ENCODE measurements around the gene TFB2M.

TFB2M gene

DNA sequence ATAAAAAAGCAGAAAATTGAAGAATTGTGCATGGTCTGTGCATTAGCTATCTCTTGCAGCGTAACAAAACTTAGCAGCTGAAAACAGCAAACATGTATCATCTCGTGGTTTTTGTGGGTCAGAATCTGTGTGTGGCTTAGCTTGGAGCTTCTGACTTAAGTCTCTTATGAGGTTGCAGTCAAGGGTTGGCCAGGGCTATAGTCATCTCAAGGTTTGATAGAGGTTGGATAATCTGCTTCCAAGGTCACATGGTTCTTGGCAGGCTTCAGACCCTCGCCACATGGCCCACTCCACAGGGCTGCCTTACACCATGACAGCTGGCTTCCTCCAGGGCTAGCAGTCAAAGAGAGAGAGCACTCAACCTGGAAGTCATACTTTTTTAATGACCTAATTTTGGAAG is 36.1 kb upstream of the TFB2M start:
- H3K27me3 ChIP-seq (ENCODE audit: insufficient read depth, insufficient read length): no peaks in the 10 kb centered on the region
- no peak for DNase-seq (ENCODE audit: low read depth, low spot score)
- no peaks in the 10 kb centered on the region for H3K36me3 ChIP-seq (ENCODE audit: insufficient read depth, insufficient read length, low read length)
- H3K4me1 ChIP-seq (ENCODE audit: insufficient read depth, insufficient read length): no peaks in the 10 kb centered on the region
- no peak overlapping the region for H3K4me3 ChIP-seq (ENCODE audit: insufficient read length, low read depth)
- TF ChIP-seq YY1 (IDR thresholded peaks at IDR 0.05; ENCODE audit: insufficient read depth, insufficient read length) (no peak), ZNF274 (IDR thresholded peaks at IDR 0.05; ENCODE audit: low read depth, low read length) (no peak), SUZ12 (IDR thresholded peaks at IDR 0.05; ENCODE audit: extremely low read depth, insufficient read depth, insufficient read length) (no peak)
- H3K9ac ChIP-seq (ENCODE audit: insufficient read length, low read depth): no peak overlapping the region
- no peaks in the 10 kb centered on the region for H3K9me3 ChIP-seq (ENCODE audit: insufficient read depth, low read length)

DNA sequence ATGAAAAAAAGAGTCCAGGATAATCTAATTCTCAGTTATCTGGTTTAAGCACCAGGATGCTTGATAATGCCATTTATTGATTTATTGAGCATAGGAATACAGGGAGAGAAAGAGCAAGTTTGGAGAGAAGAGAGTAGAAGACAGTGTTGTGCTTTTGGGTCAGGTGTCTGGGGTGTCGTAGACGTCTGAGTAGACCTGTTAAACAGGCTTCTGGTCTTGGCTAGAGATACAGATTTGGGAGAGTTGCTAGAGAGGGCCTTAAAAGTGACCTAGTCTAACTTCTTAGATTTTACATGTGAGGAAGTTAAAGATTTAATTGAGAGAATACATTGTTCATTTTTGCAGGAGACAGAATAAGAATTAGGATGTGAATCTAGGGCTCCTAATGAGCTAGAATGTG is 34.5 kb upstream of the TFB2M start:
- Histone ChIP-seq H3K9me3 (ENCODE audit: insufficient read depth, low read length) (no peaks in the 10 kb centered on the region), H3K4me1 (ENCODE audit: insufficient read depth, insufficient read length) (no peaks in the 10 kb centered on the region)

DNA sequence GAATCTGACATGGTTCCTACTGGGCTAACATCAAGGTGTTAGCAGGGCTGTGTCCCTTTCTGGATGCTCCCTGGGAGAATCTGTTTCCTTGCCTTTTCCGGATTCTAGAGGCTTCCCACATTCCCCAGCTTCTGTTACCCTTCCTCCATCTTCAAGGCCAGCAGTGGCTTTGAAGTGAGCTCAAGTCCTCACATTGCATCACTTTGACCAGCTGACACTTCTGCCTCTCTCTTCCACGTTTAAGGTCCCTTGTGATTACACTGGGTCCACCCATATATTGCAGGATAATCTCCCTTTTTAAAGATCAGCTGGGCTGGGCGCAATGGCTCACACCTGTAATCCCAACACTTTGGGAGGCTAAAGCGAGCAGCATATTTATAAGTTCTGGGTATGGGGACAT is 33.3 kb upstream of the TFB2M start:
- H3K4me1 ChIP-seq (ENCODE audit: insufficient read depth, insufficient read length): no peaks in the 10 kb centered on the region
- H3K4me3 ChIP-seq (ENCODE audit: insufficient read length, low read depth): no peak overlapping the region
- peaks cover 10% of the 10 kb centered on the region for H3K36me3 ChIP-seq (ENCODE audit: insufficient read depth, insufficient read length, low read length)
- TF ChIP-seq ZNF274 (IDR thresholded peaks at IDR 0.05; ENCODE audit: low read depth, low read length) (no peak), SUZ12 (IDR thresholded peaks at IDR 0.05; ENCODE audit: extremely low read depth, insufficient read depth, insufficient read length) (no peak), YY1 (IDR thresholded peaks at IDR 0.05; ENCODE audit: insufficient read depth, insufficient read length) (no peak)
- H3K9ac ChIP-seq (ENCODE audit: insufficient read length, low read depth): no peak overlapping the region
- H3K9me3 ChIP-seq (ENCODE audit: insufficient read depth, low read length): no peaks in the 10 kb centered on the region
- H3K27me3 ChIP-seq (ENCODE audit: insufficient read depth, insufficient read length): no peaks in the 10 kb centered on the region
- no peak for DNase-seq (ENCODE audit: low read depth, low spot score)

More for the DNA sequence above, 34.5 kb upstream of the TFB2M start:
- no peak overlapping the region for H3K9ac ChIP-seq (ENCODE audit: insufficient read length, low read depth)
- H3K36me3 ChIP-seq (ENCODE audit: insufficient read depth, insufficient read length, low read length): no peaks in the 10 kb centered on the region
- TF ChIP-seq ZNF274 (IDR thresholded peaks at IDR 0.05; ENCODE audit: low read depth, low read length): no peak
- no peak for TF ChIP-seq YY1 (IDR thresholded peaks at IDR 0.05; ENCODE audit: insufficient read depth, insufficient read length)
- TF ChIP-seq SUZ12 (IDR thresholded peaks at IDR 0.05; ENCODE audit: extremely low read depth, insufficient read depth, insufficient read length): no peak
- H3K4me3 ChIP-seq (ENCODE audit: insufficient read length, low read depth): no peak overlapping the region
- no peaks in the 10 kb centered on the region for H3K27me3 ChIP-seq (ENCODE audit: insufficient read depth, insufficient read length)
- no peak for DNase-seq (ENCODE audit: low read depth, low spot score)

DNA sequence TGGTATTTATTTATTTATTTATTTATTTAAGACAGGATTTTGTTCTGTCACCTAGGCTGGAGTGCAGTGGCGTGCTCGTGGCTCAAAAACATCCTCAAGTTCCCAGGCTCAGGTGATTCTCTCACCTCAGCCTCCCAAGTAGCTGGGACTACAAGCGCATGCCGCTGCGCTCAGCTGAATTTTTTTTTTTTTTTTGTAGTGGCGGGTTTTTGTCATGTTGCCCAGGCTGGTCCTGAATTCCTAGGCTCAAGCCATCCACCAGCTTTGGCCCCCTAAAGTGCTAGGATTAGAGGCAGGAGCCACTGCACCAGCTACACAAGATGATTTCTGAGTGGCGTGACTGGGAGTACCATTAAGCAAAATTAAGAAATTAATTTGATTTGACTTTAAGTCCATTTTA is 31.9 kb upstream of the TFB2M start:
- Histone ChIP-seq H3K36me3 (ENCODE audit: insufficient read depth, insufficient read length, low read length) (peaks cover 15% of the 10 kb centered on the region), H3K9me3 (ENCODE audit: insufficient read depth, low read length) (no peaks in the 10 kb centered on the region), H3K9ac (ENCODE audit: insufficient read length, low read depth) (no peak overlapping the region), H3K4me1 (ENCODE audit: insufficient read depth, insufficient read length) (no peaks in the 10 kb centered on the region), H3K4me3 (ENCODE audit: insufficient read length, low read depth) (no peak overlapping the region), H3K27me3 (ENCODE audit: insufficient read depth, insufficient read length) (no peaks in the 10 kb centered on the region)
- TF ChIP-seq YY1 (IDR thresholded peaks at IDR 0.05; ENCODE audit: insufficient read depth, insufficient read length) (no peak), SUZ12 (IDR thresholded peaks at IDR 0.05; ENCODE audit: extremely low read depth, insufficient read depth, insufficient read length) (no peak), ZNF274 (IDR thresholded peaks at IDR 0.05; ENCODE audit: low read depth, low read length) (no peak)
- DNase-seq (ENCODE audit: low read depth, low spot score): no peak

DNA sequence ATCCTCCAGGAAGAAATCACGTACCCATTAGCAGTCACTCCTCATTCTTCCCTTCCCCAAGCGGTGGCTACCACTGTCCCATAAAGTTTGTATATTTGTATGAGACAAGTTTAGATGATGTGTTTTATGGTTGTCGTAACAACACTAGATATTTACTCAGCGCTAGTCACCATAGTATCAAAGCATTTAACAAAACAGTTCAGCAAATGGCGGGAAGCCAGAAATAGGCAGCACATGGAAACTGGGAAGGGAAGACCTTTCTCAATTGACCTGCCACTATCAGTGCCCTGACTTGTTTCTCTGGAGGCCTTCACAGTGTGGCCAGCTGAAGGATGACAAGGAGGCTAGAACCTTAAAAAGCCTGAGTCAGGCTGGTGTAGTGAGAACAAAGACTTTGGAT is 31.3 kb upstream of the TFB2M start:
- peaks cover 21% of the 10 kb centered on the region for H3K36me3 ChIP-seq (ENCODE audit: insufficient read depth, insufficient read length, low read length)
- H3K9me3 ChIP-seq (ENCODE audit: insufficient read depth, low read length): no peaks in the 10 kb centered on the region
- no peak overlapping the region for H3K4me3 ChIP-seq (ENCODE audit: insufficient read length, low read depth)
- no peaks in the 10 kb centered on the region for H3K27me3 ChIP-seq (ENCODE audit: insufficient read depth, insufficient read length)
- H3K9ac ChIP-seq (ENCODE audit: insufficient read length, low read depth): no peak overlapping the region
- no peak for DNase-seq (ENCODE audit: low read depth, low spot score)
- TF ChIP-seq YY1 (IDR thresholded peaks at IDR 0.05; ENCODE audit: insufficient read depth, insufficient read length) (no peak), ZNF274 (IDR thresholded peaks at IDR 0.05; ENCODE audit: low read depth, low read length) (no peak), SUZ12 (IDR thresholded peaks at IDR 0.05; ENCODE audit: extremely low read depth, insufficient read depth, insufficient read length) (no peak)
- no peaks in the 10 kb centered on the region for H3K4me1 ChIP-seq (ENCODE audit: insufficient read depth, insufficient read length)

DNA sequence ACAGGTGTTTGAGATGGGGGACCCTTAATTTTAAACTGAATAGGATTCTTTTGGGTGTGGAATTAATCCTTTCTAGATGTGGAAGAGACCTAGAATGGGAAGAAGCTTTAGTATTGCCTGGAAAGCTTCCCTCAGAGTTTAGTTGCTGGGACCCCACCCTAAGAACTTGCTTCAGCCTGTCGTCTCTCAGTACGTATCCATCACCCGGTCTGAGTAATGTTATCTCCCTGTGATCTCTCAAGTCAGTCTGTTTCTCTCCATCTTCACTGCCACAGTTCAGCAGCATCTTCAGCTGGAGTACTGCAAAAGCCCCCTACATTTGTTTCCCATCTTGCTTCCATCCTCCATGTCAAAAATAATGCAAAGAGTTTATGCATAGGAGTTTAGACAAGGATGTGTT is 29.1 kb upstream of the TFB2M start:
- no peak for DNase-seq (ENCODE audit: low read depth, low spot score)
- Histone ChIP-seq H3K4me1 (ENCODE audit: insufficient read depth, insufficient read length) (no peaks in the 10 kb centered on the region), H3K9ac (ENCODE audit: insufficient read length, low read depth) (no peak overlapping the region), H3K9me3 (ENCODE audit: insufficient read depth, low read length) (no peaks in the 10 kb centered on the region), H3K4me3 (ENCODE audit: insufficient read length, low read depth) (no peak overlapping the region), H3K36me3 (ENCODE audit: insufficient read depth, insufficient read length, low read length) (peaks cover 32% of the 10 kb centered on the region), H3K27me3 (ENCODE audit: insufficient read depth, insufficient read length) (no peaks in the 10 kb centered on the region)
- TF ChIP-seq SUZ12 (IDR thresholded peaks at IDR 0.05; ENCODE audit: extremely low read depth, insufficient read depth, insufficient read length): no peak
- TF ChIP-seq ZNF274 (IDR thresholded peaks at IDR 0.05; ENCODE audit: low read depth, low read length): no peak
- TF ChIP-seq YY1 (IDR thresholded peaks at IDR 0.05; ENCODE audit: insufficient read depth, insufficient read length): no peak

DNA sequence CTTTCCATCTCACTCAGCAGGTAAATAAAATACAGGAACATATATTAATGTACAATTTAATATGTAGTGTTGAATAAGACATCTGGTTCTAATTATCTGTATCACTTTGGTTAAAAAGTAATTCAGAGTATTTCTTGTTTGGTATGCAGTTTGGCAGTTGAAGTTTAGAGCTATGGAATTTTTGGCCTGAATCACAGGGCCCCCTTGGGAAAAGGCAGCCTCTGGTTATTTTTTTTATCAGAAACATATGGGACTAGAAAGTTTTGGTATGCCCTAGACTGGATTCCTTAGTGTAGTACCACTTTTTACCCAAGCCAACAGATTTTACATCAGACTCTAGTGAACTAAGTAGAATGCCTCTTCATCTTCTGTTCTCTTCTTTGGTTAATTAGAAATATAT is 26.6 kb upstream of the TFB2M start:
- no peaks in the 10 kb centered on the region for H3K4me1 ChIP-seq (ENCODE audit: insufficient read depth, insufficient read length)
- no peak for TF ChIP-seq YY1 (IDR thresholded peaks at IDR 0.05; ENCODE audit: insufficient read depth, insufficient read length)
- H3K36me3 ChIP-seq (ENCODE audit: insufficient read depth, insufficient read length, low read length): peaks cover 32% of the 10 kb centered on the region
- H3K4me3 ChIP-seq (ENCODE audit: insufficient read length, low read depth): no peak overlapping the region
- no peaks in the 10 kb centered on the region for H3K27me3 ChIP-seq (ENCODE audit: insufficient read depth, insufficient read length)
- no peak for DNase-seq (ENCODE audit: low read depth, low spot score)
- H3K9ac ChIP-seq (ENCODE audit: insufficient read length, low read depth): no peak overlapping the region
- no peaks in the 10 kb centered on the region for H3K9me3 ChIP-seq (ENCODE audit: insufficient read depth, low read length)

DNA sequence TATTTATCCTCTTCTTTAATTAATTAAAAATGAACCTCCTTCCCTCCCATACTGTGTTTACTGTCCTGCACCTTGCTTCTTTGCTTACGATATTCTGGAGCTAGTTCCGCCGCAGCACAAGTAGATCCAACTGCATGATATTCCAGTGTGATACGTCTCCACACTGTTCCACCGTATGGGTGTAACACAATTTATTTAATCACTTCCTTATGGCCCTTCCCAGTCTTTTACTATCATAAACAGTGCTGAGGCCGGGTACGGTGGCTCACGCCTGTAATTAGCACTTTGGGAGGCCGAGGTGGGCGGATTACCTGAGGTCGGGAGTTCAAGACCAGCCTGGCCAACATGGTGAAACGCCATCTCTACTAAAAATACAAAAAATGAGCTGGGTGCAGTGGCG is 25.9 kb upstream of the TFB2M start:
- Histone ChIP-seq H3K9ac (ENCODE audit: insufficient read length, low read depth) (no peak overlapping the region), H3K9me3 (ENCODE audit: insufficient read depth, low read length) (no peaks in the 10 kb centered on the region), H3K4me1 (ENCODE audit: insufficient read depth, insufficient read length) (no peaks in the 10 kb centered on the region), H3K27me3 (ENCODE audit: insufficient read depth, insufficient read length) (no peaks in the 10 kb centered on the region), H3K36me3 (ENCODE audit: insufficient read depth, insufficient read length, low read length) (peaks cover 32% of the 10 kb centered on the region), H3K4me3 (ENCODE audit: insufficient read length, low read depth) (no peak overlapping the region)
- no peak for DNase-seq (ENCODE audit: low read depth, low spot score)
- TF ChIP-seq YY1 (IDR thresholded peaks at IDR 0.05; ENCODE audit: insufficient read depth, insufficient read length): no peak
- no peak for TF ChIP-seq SUZ12 (IDR thresholded peaks at IDR 0.05; ENCODE audit: extremely low read depth, insufficient read depth, insufficient read length)
- TF ChIP-seq ZNF274 (IDR thresholded peaks at IDR 0.05; ENCODE audit: low read depth, low read length): no peak
